Ovary (tissue), 9 donors: ENCODE data around the gene BCL2L15. TPM values are rescaled to one million over a fixed set of nuclear protein-coding genes. Genes with fewer than 3 reads are reported as not detected.

Experiments
- DNase-seq, 5 donors: peaks; one replicate each; pipeline ENCODE4 v3.0.0-alpha.2; 2019 to 2020
- H3K27ac ChIP-seq, 2 donors: fragments of 200-600 bp; one replicate each; pipeline versions ENCODE4 v1.5.1 to v1.8.0; 2019 to 2022
- H3K27me3 ChIP-seq: fragments of 200-600 bp; one replicate; pipeline ENCODE4 v1.8.0; 2022
- H3K36me3 ChIP-seq: fragments of 200-600 bp; sonication (generic); one replicate; pipeline ENCODE4 v1.5.1; 2019
- H3K4me1 ChIP-seq: one replicate; pipeline ENCODE4 v1.8.1; 2013; ENCODE audit warnings: mild to moderate bottlenecking, moderate library complexity; ENCODE audit not compliant: insufficient read depth
- H3K4me3 ChIP-seq: fragments of 200-600 bp; sonication (generic); one replicate; pipeline ENCODE4 v1.5.1; 2017
- H3K9me3 ChIP-seq, 2 donors: fragments of 200-600 bp in 1 of 2; sonication (generic) in 1 of 2; one replicate each; pipeline versions ENCODE4 v1.5.1 to v1.8.1; 2013 to 2019; ENCODE audit warnings: mild to moderate bottlenecking in 1 of 2, moderate library complexity in 1 of 2
- CTCF ChIP-seq, 3 donors: fragments of 450-650 bp in 2 of 3; fragments of 200-600 bp in 1 of 3; IDR thresholded peaks; one replicate each; pipeline versions ENCODE4 v1.5.1 to v1.8.0; 2016 to 2022; ENCODE audit warnings: antibody characterized with exemption in 3 of 3, mild to moderate bottlenecking in 1 of 3
- EP300 ChIP-seq: sonication (generic); formaldehyde crosslinking; IDR thresholded peaks from one replicate; pipeline ENCODE4 v1.6.1; 2017; ENCODE audit warnings: antibody characterized with exemption
- POLR2A ChIP-seq: fragments of 450-650 bp; IDR thresholded peaks from one replicate; pipeline ENCODE4 v1.6.1; 2017; ENCODE audit warnings: antibody characterized with exemption, mild to moderate bottlenecking, moderate library complexity
- WGBS, 3 donors: extraction: QIAGEN DNeasy Blood & Tissue Kit in 1 of 3; methylation state at CpG; one replicate each; pipeline versions ENCODE4 v1.1.5 to v1.1.7; 2013 to 2017; 5-methylcytosine and 5-hydroxymethylcytosine counted together
- intact Hi-C, 4 donors: fragments of 100-400 bp; cut with DNase I; formaldehyde crosslinking; loops; one replicate each; pipeline versions ENCODE4 v1.11.0 to v1.15.1; 2022 to 2023
- polyA plus RNA-seq, 2 donors: library from polyadenylated mRNA; stranded (reverse); fragments of 200-250 nt in 1 of 2; fragments of 350-450 nt in 1 of 2; fragmentation: Illumina TruSeq in 1 of 2; extraction: RNeasy Lipid Tissue Mini Kit (QIAGEN cat#74804) in 1 of 2; gene quantifications; one replicate each; pipeline ENCODE4 v1.2.3, GENCODE V29; 2013 to 2014
- total RNA-seq, 7 donors: library from RNA; depleted of rRNA in 2 of 7; stranded (reverse); fragments of >200 nt in 2 of 7; fragmentation: NEBNext Ultra II Directional in 3 of 7; extraction: Animal tissue kit (Norgen Biotek cat#: 25700) in 3 of 7; gene quantifications; one replicate each; pipeline versions ENCODE4 v1.1.0 to v1.2.4, GENCODE V29; 2016 to 2023
- donor health status: DM: no; HTN: no; CAD: no; lungs with moderate emphysema.
- donor health status: DM: no; HTN: no; CAD: no.
- donor health status: Bipolar disorder and iron deficiency.
- donor health status: DM: yes; HTN: yes; CAD: no.
- donor health status: DM: no; HTN: no; CAD: no.
- donor health status: DM: yes; HTN: yes; CAD: no.

Gene BCL2L15
- total and polyA plus RNA-seq, 9 donors, result 0.18 to 6.7 (median 0.68) TPM

- 27 to 41% (median 27%) methylated on average over 3 of the region's 3 CpGs for WGBS, 3 donors
- Histone ChIP-seq H3K4me3 (no peak overlapping the region), H3K36me3 (no peaks in the 10 kb centered on the region), H3K4me1 (no peaks in the 10 kb centered on the region), H3K9me3 (no peaks in the 10 kb centered on the region), H3K27me3 (no peaks in the 10 kb centered on the region), H3K27ac (no peak overlapping the region)
- no peak for TF ChIP-seq EP300
- no peak for TF ChIP-seq CTCF (IDR thresholded peaks at IDR 0.05)
- no peak for TF ChIP-seq POLR2A
- intact Hi-C loops, result no loop called here
- DNase-seq, result no peak
Measured at GRCh38 chr1:113860891-113861290, 26.5 kb downstream of the BCL2L15 start.

GRCh38 chr1:113859478-113860175, 27.8 kb downstream of the BCL2L15 start:
- intact Hi-C loops, result no loop called here

GRCh38 chr1:113858982-113859381, 28.4 kb downstream of the BCL2L15 start:
- no peak overlapping the region for H3K27ac ChIP-seq
- intact Hi-C loops, result no loop called here
- no peak overlapping the region for H3K4me3 ChIP-seq
- TF ChIP-seq CTCF (IDR thresholded peaks at IDR 0.05) (no peak), POLR2A (no peak), EP300 (no peak)
- H3K27me3 ChIP-seq, result no peaks in the 10 kb centered on the region
- H3K9me3 ChIP-seq, result no peaks in the 10 kb centered on the region
- no peaks in the 10 kb centered on the region for H3K36me3 ChIP-seq
- 75 to 95% (median 78%) methylated on average over 1 of the region's 1 CpG for WGBS, 3 donors
- no peaks in the 10 kb centered on the region for H3K4me1 ChIP-seq
- no peak for DNase-seq

More at GRCh38 chr1:113859478-113860175, 27.8 kb downstream of the BCL2L15 start:
- no peak for DNase-seq
- 33 to 39% (median 37%) methylated on average over 3 of the region's 3 CpGs for WGBS, 3 donors
- no peak for TF ChIP-seq CTCF (IDR thresholded peaks at IDR 0.05)
- no peak for TF ChIP-seq POLR2A
- TF ChIP-seq EP300, result no peak
- Histone ChIP-seq H3K9me3 (no peaks in the 10 kb centered on the region), H3K36me3 (no peaks in the 10 kb centered on the region), H3K27me3 (no peaks in the 10 kb centered on the region), H3K4me1 (no peaks in the 10 kb centered on the region), H3K27ac (no peak overlapping the region), H3K4me3 (no peak overlapping the region)

GRCh38 chr1:113858418-113858817, 29.0 kb downstream of the BCL2L15 start:
- H3K27me3 ChIP-seq, result no peaks in the 10 kb centered on the region
- intact Hi-C loops, result no loop called here
- H3K9me3 ChIP-seq, result no peaks in the 10 kb centered on the region
- H3K36me3 ChIP-seq, result no peaks in the 10 kb centered on the region
- no peak for DNase-seq
- H3K4me1 ChIP-seq, result no peaks in the 10 kb centered on the region
- 82 to 92% (median 86%) methylated on average over 3 of the region's 3 CpGs for WGBS, 3 donors
- H3K27ac ChIP-seq, result no peak overlapping the region
- TF ChIP-seq CTCF (IDR thresholded peaks at IDR 0.05) (no peak), EP300 (no peak), POLR2A (no peak)
- H3K4me3 ChIP-seq, result no peak overlapping the region
